NCI-H2081 (cell line): ENCODE results near the gene PPP1R1C.

Experiments used
- DNase-seq, 2 experiments: peaks; one replicate each; lab custom pipeline; 2025; lab: John Stamatoyannopoulos, UW

PPP1R1C gene

DNA sequence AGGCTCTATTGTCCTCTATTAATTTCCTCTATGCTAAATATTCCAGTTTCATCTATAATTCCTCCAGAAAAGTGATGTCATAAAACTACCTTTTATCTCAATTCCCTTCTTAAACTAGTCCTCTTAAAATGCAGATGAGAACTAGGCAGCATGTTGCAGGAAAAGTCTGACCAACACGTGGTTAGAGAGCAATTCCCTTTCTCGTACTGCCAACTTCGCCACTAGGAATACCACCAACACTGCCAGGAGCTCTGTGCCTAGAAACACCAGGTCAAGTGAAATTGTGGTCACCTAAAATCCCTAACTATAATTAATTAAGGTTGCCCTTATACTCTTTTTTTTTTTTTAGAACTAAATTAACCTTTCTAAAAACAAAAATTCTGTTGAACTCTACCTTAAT, 127.7 kb downstream of the PPP1R1C start:
- no peak for DNase-seq

DNA sequence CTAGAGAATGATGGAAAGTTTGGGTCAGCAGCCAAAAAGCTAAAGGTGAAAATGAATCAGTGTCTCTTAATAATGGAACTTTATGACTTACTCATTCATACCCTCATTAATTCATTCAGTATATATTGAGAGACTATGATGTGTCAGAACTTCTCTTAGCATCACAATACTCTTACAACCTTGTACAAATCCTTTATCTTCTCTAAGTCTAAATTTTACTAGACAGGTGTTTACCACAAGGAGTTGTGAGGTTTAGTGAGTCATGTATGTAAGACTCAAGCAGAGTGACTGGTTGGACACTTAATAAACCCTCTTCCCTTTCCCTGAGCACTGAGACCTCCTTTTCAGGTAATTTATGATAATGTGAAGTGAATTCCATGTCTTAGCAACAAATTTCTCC, 129.6 kb downstream of the PPP1R1C start:
- DNase-seq = no peak

DNA sequence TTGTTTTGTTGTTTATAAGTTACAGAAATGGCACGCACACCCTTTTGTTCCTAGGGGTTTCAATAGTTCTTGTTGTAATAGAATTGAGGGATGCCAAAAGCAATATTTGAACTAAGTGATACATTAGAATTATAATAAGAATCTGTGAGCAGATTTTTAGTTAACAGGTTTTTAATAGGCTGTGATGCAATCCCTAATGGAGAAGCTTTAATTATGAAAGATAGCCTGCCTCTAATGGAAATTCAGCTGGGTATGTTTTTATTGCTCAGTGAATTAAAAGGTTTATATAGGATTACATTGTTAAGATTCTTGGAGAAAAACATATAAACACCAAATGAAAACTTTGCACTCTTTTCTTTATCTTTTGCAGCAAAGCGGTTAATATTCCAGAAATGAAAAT, 131.1 kb downstream of the PPP1R1C start:
- no peak for DNase-seq

- DNase-seq = no peak
These were observed 131.5 kb downstream of the PPP1R1C start for GRCh38 chr2:182117196-182117595.

DNA sequence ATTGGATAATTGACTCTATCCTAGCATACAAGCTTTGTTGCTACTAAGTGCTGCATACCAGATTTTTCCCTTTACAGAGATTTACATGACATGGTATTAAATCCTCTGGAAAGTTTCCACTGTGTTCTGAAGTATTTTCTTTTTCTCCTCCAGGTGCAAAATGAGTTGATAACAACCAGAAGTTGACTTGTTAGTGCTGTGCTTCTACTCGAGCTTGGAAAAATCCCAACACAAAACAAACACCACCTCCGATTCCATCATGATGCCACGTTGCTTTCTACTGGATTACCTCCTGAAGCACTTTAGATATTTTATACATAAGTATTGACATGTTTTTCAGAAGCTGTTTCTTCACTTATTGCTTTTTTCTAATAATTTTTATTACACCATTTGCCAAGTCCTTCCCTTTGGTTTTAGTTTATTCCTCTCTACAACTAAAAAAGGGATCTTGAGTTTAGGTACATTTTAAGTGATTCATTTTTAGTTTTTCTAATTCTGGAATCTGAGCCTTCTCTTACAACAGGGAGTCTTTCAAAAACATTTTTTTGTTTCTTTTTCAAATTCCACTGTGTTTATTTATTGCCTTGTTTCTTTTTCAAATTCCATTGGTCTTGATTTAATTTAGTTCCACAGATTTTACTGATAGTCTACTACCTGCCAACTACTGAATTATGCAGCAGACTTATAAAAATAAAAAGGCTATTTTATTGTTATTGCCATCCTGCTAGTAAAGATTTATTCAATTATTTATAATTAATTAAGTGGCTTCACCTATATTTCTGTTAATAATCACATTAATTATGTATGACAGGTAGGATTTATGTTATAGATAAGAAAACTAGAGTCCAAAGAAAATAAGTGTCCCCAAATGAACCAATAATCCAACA, 143.4 kb downstream of the PPP1R1C start:
- DNase-seq = no peak

- no peak for DNase-seq
These were observed 147.0 kb downstream of the PPP1R1C start for GRCh38 chr2:182132605-182133004.

GRCh38 chr2:182133195-182133891, 147.7 kb downstream of the PPP1R1C start:
- no peak for DNase-seq

- no peak for DNase-seq
These were observed 148.5 kb downstream of the PPP1R1C start for GRCh38 chr2:182134201-182134600.

DNA sequence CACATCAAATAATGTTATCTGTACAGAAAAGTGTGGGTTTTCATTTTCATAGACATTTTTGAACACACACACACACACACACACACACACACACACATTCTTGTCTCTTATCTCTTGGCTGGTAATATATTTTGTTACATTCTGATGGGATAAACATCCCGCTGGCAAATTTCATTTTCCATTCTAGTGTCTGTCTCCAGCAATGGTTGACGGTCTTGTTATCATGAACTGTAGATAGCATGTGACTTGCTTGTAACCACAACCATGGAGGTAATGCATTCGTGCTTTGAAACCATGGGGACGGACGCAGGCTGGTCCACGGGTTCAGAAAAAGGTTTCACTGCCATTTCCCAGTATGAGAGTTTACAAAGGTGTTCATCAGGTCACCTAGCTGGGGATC, 156.4 kb downstream of the PPP1R1C start:
- DNase-seq = no peak

DNA sequence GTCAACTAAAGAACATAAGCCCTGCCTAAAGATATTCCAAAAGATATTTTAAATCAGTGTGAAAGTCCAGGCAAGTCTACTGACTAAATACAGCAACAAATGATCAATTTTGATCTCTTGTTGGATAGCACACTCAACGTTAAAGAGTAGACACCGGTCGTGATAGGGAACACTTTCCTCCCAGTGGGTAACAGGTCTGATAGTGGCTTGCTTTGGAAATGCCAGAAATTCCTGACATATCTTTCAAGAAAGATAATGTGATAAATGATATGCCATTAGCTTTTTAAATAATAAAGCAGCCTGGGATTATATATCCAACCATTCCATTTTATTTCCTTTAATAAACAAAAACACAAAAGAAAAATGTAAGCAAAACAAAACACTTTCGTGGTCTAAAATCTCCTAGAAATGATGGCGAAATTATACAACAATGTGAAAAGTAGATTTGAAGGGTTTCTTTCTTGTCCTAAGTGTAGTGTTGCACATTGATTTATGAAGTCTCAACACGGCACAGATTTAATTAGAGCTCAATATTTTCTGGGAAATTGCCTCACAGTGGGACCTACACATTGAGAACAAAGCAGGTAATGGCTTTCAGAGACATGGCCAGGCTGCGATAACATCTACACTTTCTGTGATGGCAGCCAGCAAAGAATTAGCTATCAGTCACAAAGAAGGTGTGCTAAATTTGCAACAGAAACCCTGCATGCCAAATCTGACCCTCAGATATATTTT, 158.6 kb downstream of the PPP1R1C start:
- DNase-seq = peak in 1 of 2 experiments; percentile 41

DNA sequence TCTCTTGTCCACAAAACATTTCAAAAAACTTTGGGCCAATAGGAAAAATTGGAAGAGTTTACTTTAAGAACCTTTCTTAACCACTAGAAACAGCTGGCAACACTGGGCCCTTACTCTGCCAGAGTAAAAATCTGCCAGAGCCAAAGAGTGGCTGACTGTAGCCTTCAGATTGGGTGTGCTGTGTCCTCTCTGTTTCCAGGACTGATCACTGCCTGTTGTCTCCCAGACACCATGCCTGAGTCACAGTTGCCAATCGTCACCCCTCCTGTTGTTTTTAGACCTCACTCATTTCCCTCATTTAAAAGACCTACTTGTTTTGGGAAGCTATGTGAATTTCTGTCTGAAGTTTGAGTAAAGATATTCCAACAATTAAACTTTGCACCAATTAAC, 159.1 kb downstream of the PPP1R1C start:
- DNase-seq = no peak

GRCh38 chr2:182148344-182148743, 162.7 kb downstream of the PPP1R1C start:
- DNase-seq = no peak

DNA sequence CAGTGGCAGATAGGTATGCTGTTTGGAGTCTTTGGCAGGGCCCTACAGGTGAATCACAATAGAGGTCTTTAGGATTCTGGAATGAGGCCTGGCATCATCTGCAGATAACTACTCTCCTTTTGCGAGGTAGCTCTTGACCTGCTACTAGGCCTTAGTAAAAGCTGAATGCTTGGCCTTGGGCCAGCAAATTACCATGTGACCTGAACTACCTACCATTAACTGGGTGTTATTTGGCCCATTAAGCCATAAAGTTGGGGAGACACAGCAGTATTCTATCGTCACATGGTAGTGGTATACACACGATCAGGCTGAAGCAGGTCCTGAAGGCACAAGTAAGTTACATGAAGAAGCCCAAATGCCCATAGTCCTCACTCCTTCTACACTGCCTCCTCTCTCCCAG, 178.2 kb downstream of the PPP1R1C start:
- no peak for DNase-seq

GRCh38 chr2:182164686-182165085, 179.0 kb downstream of the PPP1R1C start:
- DNase-seq = no peak

- no peak for DNase-seq
These were observed 179.5 kb downstream of the PPP1R1C start for GRCh38 chr2:182165202-182165601.

- DNase-seq = no peak
These were observed 180.8 kb downstream of the PPP1R1C start for GRCh38 chr2:182166406-182166805.

- DNase-seq = no peak
These were observed 181.2 kb downstream of the PPP1R1C start for GRCh38 chr2:182166841-182167240.
